SK-N-MC (cell line): ENCODE measurements around the gene FTH1.

ENCODE experiments used
- EZH2 ChIP-seq: fragments of 200-600 bp; sonication (generic); IDR thresholded peaks from one replicate; pipeline ENCODE4 v1.6.1; 2017; ENCODE audit warnings: antibody characterized with exemption
- FOXP2 ChIP-seq: optimal IDR thresholded peaks from 2 replicates; pipeline ENCODE3; 2011; ENCODE audit warnings: mild to moderate bottlenecking, moderate library complexity; ENCODE audit not compliant: insufficient read depth; ENCODE audit errors: extremely low read length, control extremely low read depth
- POLR2AphosphoS5 ChIP-seq: IDR thresholded peaks from 2 replicates; pipeline ENCODE4 v1.6.1; 2012; ENCODE audit warnings: mild to moderate bottlenecking, low read depth, low read length, borderline replicate concordance

DNA sequence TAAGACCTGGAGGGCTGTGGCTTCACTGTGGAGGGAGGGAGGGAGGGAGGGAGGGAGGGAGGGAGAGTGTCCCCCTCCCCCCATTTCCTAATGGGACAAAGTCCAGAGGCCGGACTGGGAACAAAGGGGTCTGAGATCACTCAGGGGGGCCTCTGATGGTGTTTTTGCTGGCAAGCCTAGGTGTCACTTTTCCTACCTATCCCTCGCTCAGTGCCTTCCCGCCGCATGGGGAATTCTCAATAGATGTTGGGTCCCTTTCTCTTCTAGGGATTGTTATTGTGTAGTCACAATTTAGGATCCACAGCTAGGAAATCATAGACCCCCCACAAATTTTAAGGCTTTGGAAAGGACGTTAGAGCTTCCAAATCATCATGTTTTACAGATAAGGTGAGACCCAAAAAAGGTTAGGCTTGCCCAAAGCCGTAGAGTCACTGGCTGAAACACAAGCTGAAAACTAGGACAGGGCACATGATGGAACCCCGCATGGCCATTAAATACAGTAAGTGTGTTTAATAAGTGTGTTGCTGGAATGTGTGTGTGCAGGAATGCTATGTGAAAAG lies 4.8 kb upstream of the FTH1 start:
- no peak for TF ChIP-seq POLR2AphosphoS5
- no peak for TF ChIP-seq EZH2
- no peak for TF ChIP-seq FOXP2
